Lung (tissue), 12 donors: ENCODE measurements around the gene PWWP2B. TPM values are rescaled to one million over a fixed set of nuclear protein-coding genes. Genes with fewer than 3 reads are reported as not detected.

Experiments
- ATAC-seq: fragments of 200-7000 bp; cut with Tn5 transposase; one replicate; pipeline ENCODE4 v1.9.1; 2020; ENCODE audit warnings: moderate number of reproducible peaks; ENCODE audit not compliant: insufficient read depth, low FRiP score
- DNase-seq, 3 donors: peaks; one replicate each; pipeline ENCODE4 v3.0.0-alpha.2; 2013 to 2017
- H3K27ac ChIP-seq, 2 donors: one replicate each; pipeline ENCODE4 v1.5.1; 2013; ENCODE audit warnings: mild to moderate bottlenecking in 2 of 2, moderate library complexity in 2 of 2, control low read depth in 1 of 2, inconsistent platforms in 1 of 2, low read depth in 1 of 2, low read length in 1 of 2
- H3K27me3 ChIP-seq, 3 donors: one replicate each; pipeline ENCODE4 v1.5.1; 2013; ENCODE audit warnings: low read length in 2 of 3; ENCODE audit not compliant: control insufficient read depth in 3 of 3, insufficient read depth in 3 of 3
- H3K36me3 ChIP-seq, 4 donors: one replicate each; pipeline ENCODE4 v1.5.1; 2013; ENCODE audit warnings: low read length in 4 of 4, mild to moderate bottlenecking in 1 of 4, moderate library complexity in 1 of 4; ENCODE audit not compliant: control insufficient read depth in 4 of 4, insufficient read depth in 4 of 4
- H3K4me1 ChIP-seq, 5 donors: one replicate each; pipeline ENCODE4 v1.5.1; 2013; ENCODE audit warnings: low read length in 5 of 5, mild to moderate bottlenecking in 2 of 5, moderate library complexity in 1 of 5; ENCODE audit not compliant: control insufficient read depth in 5 of 5, insufficient read depth in 5 of 5
- H3K4me3 ChIP-seq: one replicate; pipeline ENCODE4 v1.5.1; 2013; ENCODE audit warnings: mild to moderate bottlenecking, control low read depth, moderate library complexity
- H3K9ac ChIP-seq, 2 donors: one replicate each; pipeline ENCODE4 v1.5.1; 2013; ENCODE audit warnings: low read length in 2 of 2, control low read depth in 1 of 2; ENCODE audit not compliant: insufficient read depth in 1 of 2
- H3K9me3 ChIP-seq, 4 donors: one replicate each; pipeline ENCODE4 v1.5.1; 2013; ENCODE audit warnings: low read length in 3 of 4, mild to moderate bottlenecking in 1 of 4, moderate library complexity in 1 of 4; ENCODE audit not compliant: control insufficient read depth in 4 of 4, insufficient read depth in 3 of 4
- WGBS, 2 donors: extraction: QIAGEN DNeasy Blood & Tissue Kit; methylation state at CpG; one replicate each; pipeline ENCODE4 v1.1.7; 2013; 5-methylcytosine and 5-hydroxymethylcytosine counted together
- polyA plus RNA-seq, 2 donors: library from polyadenylated mRNA; stranded (reverse); fragments of 200-250 nt; gene quantifications; one replicate each; pipeline ENCODE4 v1.2.1, GENCODE V29; 2013
- total RNA-seq, 2 donors: library from RNA; depleted of rRNA in 1 of 2; stranded (reverse); fragments of >200 nt in 1 of 2; gene quantifications; one replicate each; pipeline ENCODE4 v1.2.1, GENCODE V29; 2014 to 2021
- TF ChIP-seq, protein P1 (sequence below): IDR thresholded peaks from 2 replicates; pipeline ENCODE4 v1.5.1; 2012; ENCODE audit warnings: mild to moderate bottlenecking; ENCODE audit errors: control extremely low read depth, extremely low read depth
- donor health status: control.
- donor health status: control.
- donor health status: Bipolar disorder and iron deficiency.
- donor health status: healthy.
- donor health status: DM: yes; HTN: yes; CAD: no.

The PWWP2B gene
- total and polyA plus RNA-seq, 4 donors, result 20.1 to 33.4 (median 21.1) TPM

- Histone ChIP-seq H3K27ac (no peak overlapping the region), H3K9me3 (peaks cover 0 to 2% (median 0%) of the 10 kb centered on the region in 4 donors), H3K9ac (no peak overlapping the region), H3K36me3 (peaks cover 0 to 9% (median 0%) of the 10 kb centered on the region in 4 donors), H3K4me1 (peaks cover 0 to 7% (median 0%) of the 10 kb centered on the region in 5 donors), H3K4me3 (no peak overlapping the region), H3K27me3 (no peaks in the 10 kb centered on the region)
- ATAC-seq (no peak), DNase-seq (no peak)
- 87 to 94% methylated on average over 8 of the region's 8 CpGs for WGBS, 2 donors
- TF ChIP-seq, protein P1, sequence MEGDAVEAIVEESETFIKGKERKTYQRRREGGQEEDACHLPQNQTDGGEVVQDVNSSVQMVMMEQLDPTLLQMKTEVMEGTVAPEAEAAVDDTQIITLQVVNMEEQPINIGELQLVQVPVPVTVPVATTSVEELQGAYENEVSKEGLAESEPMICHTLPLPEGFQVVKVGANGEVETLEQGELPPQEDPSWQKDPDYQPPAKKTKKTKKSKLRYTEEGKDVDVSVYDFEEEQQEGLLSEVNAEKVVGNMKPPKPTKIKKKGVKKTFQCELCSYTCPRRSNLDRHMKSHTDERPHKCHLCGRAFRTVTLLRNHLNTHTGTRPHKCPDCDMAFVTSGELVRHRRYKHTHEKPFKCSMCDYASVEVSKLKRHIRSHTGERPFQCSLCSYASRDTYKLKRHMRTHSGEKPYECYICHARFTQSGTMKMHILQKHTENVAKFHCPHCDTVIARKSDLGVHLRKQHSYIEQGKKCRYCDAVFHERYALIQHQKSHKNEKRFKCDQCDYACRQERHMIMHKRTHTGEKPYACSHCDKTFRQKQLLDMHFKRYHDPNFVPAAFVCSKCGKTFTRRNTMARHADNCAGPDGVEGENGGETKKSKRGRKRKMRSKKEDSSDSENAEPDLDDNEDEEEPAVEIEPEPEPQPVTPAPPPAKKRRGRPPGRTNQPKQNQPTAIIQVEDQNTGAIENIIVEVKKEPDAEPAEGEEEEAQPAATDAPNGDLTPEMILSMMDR, result no peak
Measured at GRCh38 chr10:132374176-132374575, 22.8 kb upstream of the PWWP2B start.

- DNase-seq (no peak), ATAC-seq (no peak)
- Histone ChIP-seq H3K27me3 (no peaks in the 10 kb centered on the region), H3K9me3 (peaks cover 0 to 2% (median 0%) of the 10 kb centered on the region in 4 donors), H3K4me1 (peaks cover 0 to 7% (median 0%) of the 10 kb centered on the region in 5 donors), H3K9ac (no peak overlapping the region), H3K36me3 (peaks cover 0 to 7% (median 0%) of the 10 kb centered on the region in 4 donors), H3K4me3 (no peak overlapping the region), H3K27ac (peak overlapping the region in 1 of 2 donors; percentile 7)
- WGBS, 2 donors, result 92 to 96% methylated on average over 13 to 14 of the region's 14 CpGs
- TF ChIP-seq, protein P1, result no peak
Measured at GRCh38 chr10:132374612-132375011, 22.4 kb upstream of the PWWP2B start.

DNA sequence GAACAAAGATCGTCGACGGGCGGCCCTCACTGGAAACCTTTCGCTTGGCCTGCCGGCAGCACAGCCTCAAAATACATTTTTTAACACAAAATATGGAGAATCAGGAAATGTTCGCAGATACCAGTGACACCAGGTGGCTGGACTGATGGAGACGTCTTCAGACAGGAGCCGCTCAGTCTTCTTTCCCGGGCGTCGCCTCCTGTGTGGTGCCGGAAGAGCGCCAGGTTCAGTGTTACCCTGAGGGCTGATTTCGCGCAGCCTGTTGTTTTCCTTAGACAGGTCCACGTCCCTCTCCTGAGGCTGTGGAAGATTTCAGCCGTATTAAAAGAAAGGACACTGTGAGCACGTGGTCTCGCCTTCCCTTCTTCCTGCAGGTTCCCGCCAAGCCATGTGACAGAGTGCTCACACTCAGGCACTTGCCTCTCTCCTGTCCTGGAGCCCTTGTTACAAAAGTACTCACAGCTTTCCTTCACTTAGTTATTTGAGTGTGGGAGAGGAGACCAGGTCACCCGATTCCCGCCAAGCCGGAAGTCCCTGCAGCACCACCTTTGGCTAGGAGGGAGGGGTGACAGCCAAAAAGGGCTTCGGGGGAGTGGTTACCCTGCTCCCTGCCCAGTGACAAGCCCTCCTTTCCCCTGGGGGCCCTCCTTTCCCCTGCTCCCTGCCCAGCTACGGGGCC, 21.7 kb upstream of the PWWP2B start:
- WGBS, 2 donors, result 77 to 82% methylated on average over 26 of the region's 26 CpGs
- Histone ChIP-seq H3K27ac (peak overlapping the region in 1 of 2 donors; percentile 73), H3K4me1 (peaks cover 0 to 7% (median 0%) of the 10 kb centered on the region in 5 donors), H3K4me3 (no peak overlapping the region), H3K36me3 (peaks cover 0 to 7% (median 0%) of the 10 kb centered on the region in 4 donors), H3K9me3 (peaks cover 0 to 2% (median 0%) of the 10 kb centered on the region in 4 donors), H3K27me3 (no peaks in the 10 kb centered on the region), H3K9ac (no peak overlapping the region)
- ATAC-seq (peak; percentile 61), DNase-seq (peak in 1 of 3 donors; percentile 40)
- TF ChIP-seq, protein P1, result no peak
